Measurements from ENCODE around the gene MYOD1. TPM values are rescaled to one million over a fixed set of nuclear protein-coding genes. Genes with fewer than 3 reads are reported as not detected.

MYOD1 gene
- total RNA-seq, 2 experiments from 2014 or later: not detected

DNA sequence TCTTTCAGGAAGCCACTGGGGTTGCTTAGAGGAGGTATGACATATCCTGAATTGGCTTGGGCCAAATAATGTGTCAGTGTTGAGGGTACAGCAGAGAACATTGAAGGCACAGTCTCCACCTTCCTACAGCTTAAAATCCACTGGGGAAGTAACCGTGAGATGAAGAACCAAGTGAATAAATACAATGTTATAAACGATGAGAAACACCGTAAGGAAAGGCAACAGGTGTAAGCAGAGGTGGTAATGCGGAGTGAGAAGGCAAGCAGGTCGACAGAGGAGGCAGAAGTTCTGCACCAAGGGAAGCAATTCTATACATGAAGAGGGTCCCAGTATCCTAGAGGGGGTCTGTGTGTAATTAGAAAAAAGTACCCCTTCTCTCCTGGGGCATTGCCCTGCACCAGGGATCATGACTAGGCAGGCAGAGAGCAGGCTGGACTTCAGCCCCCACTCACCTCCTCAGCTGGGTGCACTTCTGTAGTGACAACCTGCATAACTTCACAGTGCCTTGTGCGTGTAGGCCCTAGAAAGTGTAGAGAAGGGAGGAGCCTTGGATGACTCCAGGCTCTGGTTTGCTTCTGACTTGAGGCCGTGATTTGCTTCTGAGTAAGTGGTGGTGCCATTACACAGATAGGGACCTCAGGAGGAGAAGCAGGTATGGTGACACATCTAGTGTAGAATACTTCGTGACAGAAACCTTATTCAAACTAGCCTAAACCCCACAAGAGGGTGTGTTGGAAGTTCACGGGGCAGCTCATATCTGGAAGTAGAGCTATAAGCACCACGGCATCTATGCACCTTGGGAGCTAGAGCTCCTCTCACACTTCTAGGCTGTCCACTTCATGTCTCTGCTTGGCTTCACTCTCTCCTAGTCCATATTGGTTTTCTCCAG, 4.9 kb downstream of the MYOD1 start:
- no TSS peak for BruUV-seq (replicated peaks)
- no peak for TF ChIP-seq CTCF (conservative IDR thresholded peaks at IDR 0.05; ENCODE audit: low read length)
- no peak for TF ChIP-seq EZH2phosphoT487 (IDR thresholded peaks at IDR 0.05; ENCODE audit: borderline replicate concordance, low read depth, low read length)
- H3K9me3 ChIP-seq (ENCODE audit: low read length): no peaks in the 10 kb centered on the region
- POLR2A ChIA-PET: no interaction called here
- no peak for DNase-seq (ENCODE audit: low spot score)
- no peaks in the 10 kb centered on the region for H3K9me2 ChIP-seq (ENCODE audit: insufficient read depth, low read length)
- no peaks in the 10 kb centered on the region for H3K4me1 ChIP-seq (ENCODE audit: insufficient read depth, low read length, poor library complexity, severe bottlenecking)
- H4K20me1 ChIP-seq (ENCODE audit: insufficient read depth, low read length): no peaks in the 10 kb centered on the region
- no peak overlapping the region for H2AFZ ChIP-seq (ENCODE audit: low read length)
- H3K36me3 ChIP-seq (ENCODE audit: insufficient read depth, low read length): no peaks in the 10 kb centered on the region
- no peak overlapping the region for H3K27ac ChIP-seq (ENCODE audit: low read depth, low read length, poor library complexity, severe bottlenecking)
- intact Hi-C loops (cut with micrococcal nuclease; ENCODE audit: unreplicated experiment): no loop called here
- CTCF ChIA-PET (ENCODE audit: unreplicated experiment): interaction anchor here (1.0 kb wide), 1 partner anchor 9 kb away, joined by 3 read pairs; no protein-coding TSS in a partner anchor
- H3K79me2 ChIP-seq (ENCODE audit: insufficient read depth, low read depth, low read length): no peaks in the 10 kb centered on the region
- no peak overlapping the region for H3K4me3 ChIP-seq (ENCODE audit: low read depth, low read length, poor library complexity, severe bottlenecking)
- H3K4me2 ChIP-seq (ENCODE audit: low read length): no peak overlapping the region

GRCh38 chr11:17725174-17725573, 5.8 kb downstream of the MYOD1 start:
- no peak overlapping the region for H3K27ac ChIP-seq (ENCODE audit: low read depth, low read length, poor library complexity, severe bottlenecking)
- DNase-seq (ENCODE audit: low spot score): no peak
- ChIA-PET POLR2A (interaction anchor here (0.6 kb wide), 2 partner anchors 299 to 1280 kb away, joined by 3 read pairs; no protein-coding TSS in a partner anchor), CTCF (ENCODE audit: unreplicated experiment) (interaction anchor here (1.0 kb wide), 1 partner anchor 8 kb away, joined by 3 read pairs; no protein-coding TSS in a partner anchor)
- no peak overlapping the region for H3K4me3 ChIP-seq (ENCODE audit: low read depth, low read length, poor library complexity, severe bottlenecking)
- no peak overlapping the region for H2AFZ ChIP-seq (ENCODE audit: low read length)
- H3K4me1 ChIP-seq (ENCODE audit: insufficient read depth, low read length, poor library complexity, severe bottlenecking): no peaks in the 10 kb centered on the region
- no peaks in the 10 kb centered on the region for H4K20me1 ChIP-seq (ENCODE audit: insufficient read depth, low read length)
- no TSS peak for BruUV-seq (replicated peaks)
- TF ChIP-seq CTCF (conservative IDR thresholded peaks at IDR 0.05; ENCODE audit: low read length) (no peak), EZH2phosphoT487 (IDR thresholded peaks at IDR 0.05; ENCODE audit: borderline replicate concordance, low read depth, low read length) (no peak)
- no peaks in the 10 kb centered on the region for H3K36me3 ChIP-seq (ENCODE audit: insufficient read depth, low read length)
- no peaks in the 10 kb centered on the region for H3K9me3 ChIP-seq (ENCODE audit: low read length)
- H3K79me2 ChIP-seq (ENCODE audit: insufficient read depth, low read depth, low read length): no peaks in the 10 kb centered on the region
- intact Hi-C loops (cut with micrococcal nuclease; ENCODE audit: unreplicated experiment): no loop called here
- no peak overlapping the region for H3K4me2 ChIP-seq (ENCODE audit: low read length)
- H3K9me2 ChIP-seq (ENCODE audit: insufficient read depth, low read length): no peaks in the 10 kb centered on the region

DNA sequence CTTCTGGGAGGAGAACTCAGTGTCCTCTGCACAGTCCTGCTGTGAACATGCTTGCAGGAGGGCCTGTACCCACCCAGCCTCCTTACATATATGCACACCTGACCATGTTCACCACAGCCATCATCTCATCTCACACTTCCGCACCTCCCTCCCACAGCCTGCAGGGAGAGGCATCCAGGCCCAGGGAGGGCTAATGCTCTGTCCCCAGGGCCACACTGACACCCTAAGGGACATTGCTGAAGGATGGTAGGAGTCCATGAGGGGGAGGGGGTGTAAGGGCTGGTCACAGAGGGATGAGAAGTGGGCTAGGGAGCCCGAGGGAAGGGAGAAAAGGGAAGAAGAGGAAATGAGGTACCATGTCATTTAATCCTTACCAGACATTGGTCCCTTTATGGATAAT, 10.8 kb downstream of the MYOD1 start:
- Histone ChIP-seq H3K9me2 (ENCODE audit: insufficient read depth, low read length) (no peaks in the 10 kb centered on the region), H3K4me1 (ENCODE audit: insufficient read depth, low read length, poor library complexity, severe bottlenecking) (no peaks in the 10 kb centered on the region), H4K20me1 (ENCODE audit: insufficient read depth, low read length) (no peaks in the 10 kb centered on the region), H3K4me2 (ENCODE audit: low read length) (no peak overlapping the region), H2AFZ (ENCODE audit: low read length) (no peak overlapping the region), H3K9me3 (ENCODE audit: low read length) (no peaks in the 10 kb centered on the region), H3K79me2 (ENCODE audit: insufficient read depth, low read depth, low read length) (no peaks in the 10 kb centered on the region), H3K36me3 (ENCODE audit: insufficient read depth, low read length) (no peaks in the 10 kb centered on the region), H3K4me3 (ENCODE audit: low read depth, low read length, poor library complexity, severe bottlenecking) (no peak overlapping the region), H3K27ac (ENCODE audit: low read depth, low read length, poor library complexity, severe bottlenecking) (no peak overlapping the region)
- TF ChIP-seq CTCF (conservative IDR thresholded peaks at IDR 0.05; ENCODE audit: low read length): no peak
- no peak for TF ChIP-seq EZH2phosphoT487 (IDR thresholded peaks at IDR 0.05; ENCODE audit: borderline replicate concordance, low read depth, low read length)
- POLR2A ChIA-PET: interaction anchor here (0.9 kb wide), 1 partner anchor 248 kb away, joined by 3 read pairs; no protein-coding TSS in a partner anchor
- CTCF ChIA-PET (ENCODE audit: unreplicated experiment): interaction anchor here (1.9 to 2.7 kb wide), 2 partner anchors 134 to 249 kb away, joined by 5 to 14 read pairs; no protein-coding TSS in a partner anchor
- no peak for DNase-seq (ENCODE audit: low spot score)
- BruUV-seq (replicated peaks): no TSS peak
- intact Hi-C loops (cut with micrococcal nuclease; ENCODE audit: unreplicated experiment): loop anchor here (1.0 kb wide), 1 partner anchor 131 kb away; no protein-coding TSS in a partner anchor
